GM19395 (cell line): ENCODE measurements around the gene TRUB2.

Source experiments
- ATAC-seq: cut with Tn5 transposase; IDR thresholded peaks from one replicate; pipeline ENCODE4 v1.9.1; 2021; ENCODE audit warnings: mild to moderate bottlenecking, moderate library complexity; ENCODE audit not compliant: unreplicated experiment

Gene TRUB2

DNA sequence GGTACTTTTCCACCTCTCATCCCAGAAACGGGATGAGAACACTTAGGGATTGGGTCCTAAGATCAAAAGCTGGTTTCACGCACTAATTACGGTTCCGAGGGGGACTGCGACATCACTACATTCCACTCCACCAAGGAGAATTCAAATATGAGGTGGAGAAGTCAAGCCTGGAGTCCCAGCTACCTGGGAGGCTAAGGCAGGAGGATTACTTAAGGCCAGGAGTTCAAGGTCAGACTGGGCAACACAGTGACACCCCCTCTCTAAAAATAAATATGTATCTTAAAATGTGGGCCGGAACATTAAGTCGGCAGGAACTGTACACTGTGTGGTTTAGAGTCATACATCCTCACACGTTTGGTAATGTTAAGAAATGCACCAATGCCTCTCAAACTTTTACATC, 48.0 kb downstream of the TRUB2 start:
- no peak for ATAC-seq

DNA sequence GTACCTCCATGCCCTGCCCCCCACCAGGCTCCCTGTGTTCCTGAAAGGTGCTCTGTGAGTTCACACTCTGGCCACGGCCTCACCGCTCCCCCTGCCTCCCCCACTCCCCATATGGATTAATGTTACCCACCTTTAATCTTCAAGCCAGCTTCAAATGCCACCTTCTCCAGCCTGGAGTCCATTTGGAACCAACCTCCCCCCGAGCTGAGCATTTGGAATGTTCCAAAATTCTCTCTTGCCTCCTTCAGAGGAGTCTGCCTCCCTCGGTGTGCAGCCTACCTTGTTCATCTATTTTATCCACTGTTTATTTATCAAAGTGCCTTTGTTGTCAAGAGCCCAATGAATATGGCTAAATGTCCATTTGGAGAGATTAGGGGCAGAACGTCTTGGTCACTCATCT, 50.7 kb downstream of the TRUB2 start:
- ATAC-seq: no peak

DNA sequence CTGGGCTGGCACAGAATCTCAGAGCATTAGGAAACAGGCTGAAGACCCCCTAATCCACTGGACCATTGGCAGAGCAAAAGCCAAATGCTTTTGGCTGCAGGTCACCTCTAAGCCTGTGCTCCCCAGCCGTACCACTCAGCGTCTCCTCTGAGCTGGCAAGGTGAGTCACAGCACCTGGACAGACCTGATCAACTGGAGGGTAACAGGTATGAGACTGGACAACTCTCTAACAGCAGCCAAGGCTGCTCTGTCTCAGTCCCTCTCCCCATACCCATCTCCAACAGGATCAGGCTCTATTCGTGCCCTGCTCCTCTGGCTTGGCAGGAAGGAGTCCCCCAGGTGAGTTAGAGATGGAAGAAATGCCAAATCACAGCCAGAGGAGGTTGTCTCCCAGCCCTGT, 51.1 kb downstream of the TRUB2 start:
- no peak for ATAC-seq

DNA sequence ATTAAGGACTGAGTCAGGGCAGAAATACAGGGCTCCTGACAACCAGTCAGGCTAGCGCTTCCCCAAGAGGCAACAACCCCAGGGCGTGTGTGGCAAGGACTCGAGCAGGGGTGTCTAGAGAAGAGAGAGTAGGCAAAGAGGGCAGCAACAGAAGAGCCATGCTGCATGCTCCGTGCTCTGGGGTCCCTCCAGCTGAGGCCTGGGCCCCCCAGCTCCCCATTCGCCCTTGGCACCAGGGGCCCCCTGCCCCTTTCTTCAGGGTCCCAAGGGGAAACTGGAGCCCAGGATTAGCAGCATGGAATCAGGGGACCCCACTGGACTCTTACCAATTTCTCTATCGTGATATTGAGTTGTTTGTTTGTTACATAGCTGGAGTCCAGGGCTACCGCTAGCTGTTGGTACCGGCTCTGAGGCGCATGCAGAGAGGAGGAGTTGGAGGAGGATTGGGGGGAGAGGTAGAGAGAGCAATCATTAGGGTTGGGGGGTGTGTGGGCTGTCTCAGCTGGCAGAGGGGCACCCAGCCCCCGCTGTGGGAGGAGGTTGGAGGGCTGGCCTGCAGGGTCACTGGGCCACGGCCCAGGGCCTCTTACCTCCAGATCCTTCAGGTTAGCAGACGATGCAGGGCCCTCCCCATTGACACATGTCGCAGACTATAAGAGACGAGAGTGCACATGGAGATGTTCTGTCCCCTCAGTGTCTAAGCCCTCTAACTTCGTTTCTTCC, 55.2 kb downstream of the TRUB2 start:
- no peak for ATAC-seq

DNA sequence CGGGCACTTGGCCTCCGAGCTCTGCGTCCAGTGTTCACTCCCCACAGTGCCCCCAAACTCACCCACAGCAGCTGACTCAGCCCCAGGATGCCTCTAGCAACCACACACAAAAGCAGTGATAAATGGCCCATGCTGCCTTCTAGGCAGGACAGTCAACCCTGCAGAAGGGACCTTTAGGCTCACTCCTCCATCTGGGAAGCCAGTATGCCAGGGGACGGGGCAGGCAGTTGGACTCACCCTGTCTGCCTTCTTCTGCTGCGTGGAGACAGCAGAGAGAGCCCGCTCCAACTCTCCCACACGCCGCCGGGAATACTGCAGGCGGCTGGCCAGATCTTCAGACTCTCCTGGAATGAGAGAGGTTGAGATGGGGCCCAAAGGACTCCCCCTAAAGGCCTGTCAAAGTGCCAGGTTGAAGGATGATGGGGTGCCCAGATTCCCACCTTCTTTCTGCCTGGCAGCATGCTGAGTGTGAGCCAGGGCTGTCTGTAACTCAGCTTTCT, 56.8 kb downstream of the TRUB2 start:
- no peak for ATAC-seq

DNA sequence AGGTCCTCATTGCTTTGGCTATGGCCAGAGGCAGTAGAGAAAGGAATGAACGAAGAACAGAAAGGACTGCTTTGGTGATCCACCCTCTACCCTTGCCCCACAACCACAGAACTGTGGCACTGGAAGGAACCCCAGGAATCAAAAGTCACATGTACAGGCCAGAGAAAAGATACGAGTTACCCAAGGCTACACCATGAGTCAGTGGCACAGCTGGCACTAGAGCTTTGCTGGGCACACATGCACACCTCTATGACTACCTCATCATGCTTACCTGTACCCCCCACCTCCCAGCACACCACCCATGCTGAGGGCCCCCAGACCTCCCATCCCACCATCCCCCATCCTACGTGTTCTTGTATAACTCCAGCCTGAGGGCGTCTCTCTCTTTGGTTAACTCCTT, 59.6 kb downstream of the TRUB2 start:
- no peak for ATAC-seq

DNA sequence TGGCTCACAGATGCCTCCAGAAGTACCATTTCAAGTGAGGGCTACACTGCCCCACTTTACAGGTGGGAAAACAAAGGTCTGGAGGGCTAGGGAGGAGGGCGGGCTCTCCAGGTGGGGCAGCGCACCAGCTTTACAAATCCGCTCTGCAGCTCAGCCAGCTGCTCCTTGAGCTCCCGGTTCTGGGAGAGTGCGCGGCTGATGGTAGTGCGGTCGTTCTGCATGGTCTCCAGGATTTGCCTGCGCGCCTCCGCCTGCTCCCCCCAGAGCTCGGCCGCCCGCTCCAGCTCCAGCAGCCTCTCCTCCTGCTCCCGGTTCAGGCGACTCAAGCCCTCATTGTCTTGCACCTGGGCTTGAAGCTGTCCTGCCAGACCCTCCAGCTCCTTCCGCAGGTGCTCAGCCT, 61.9 kb downstream of the TRUB2 start:
- ATAC-seq: no peak

DNA sequence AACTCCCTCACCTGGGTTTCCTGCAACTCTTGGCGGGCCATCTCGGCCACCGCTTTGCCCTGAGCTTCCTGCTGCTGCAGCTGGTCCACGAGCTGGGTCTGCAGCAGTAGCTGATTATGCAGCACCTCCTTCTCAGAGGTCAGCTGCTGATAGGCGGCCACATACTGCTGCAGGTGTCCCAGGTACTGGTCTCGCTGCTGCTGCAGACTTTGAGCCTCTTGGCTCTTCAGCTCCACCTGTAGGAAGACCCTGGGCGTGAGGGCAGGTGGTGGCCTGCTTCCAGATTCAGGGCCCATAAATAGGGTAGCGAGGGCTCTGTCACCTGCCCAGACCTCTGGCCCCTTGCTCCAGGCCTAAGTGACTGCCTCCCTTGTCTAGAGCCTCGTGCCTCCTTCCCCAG, 63.1 kb downstream of the TRUB2 start:
- ATAC-seq: no peak

DNA sequence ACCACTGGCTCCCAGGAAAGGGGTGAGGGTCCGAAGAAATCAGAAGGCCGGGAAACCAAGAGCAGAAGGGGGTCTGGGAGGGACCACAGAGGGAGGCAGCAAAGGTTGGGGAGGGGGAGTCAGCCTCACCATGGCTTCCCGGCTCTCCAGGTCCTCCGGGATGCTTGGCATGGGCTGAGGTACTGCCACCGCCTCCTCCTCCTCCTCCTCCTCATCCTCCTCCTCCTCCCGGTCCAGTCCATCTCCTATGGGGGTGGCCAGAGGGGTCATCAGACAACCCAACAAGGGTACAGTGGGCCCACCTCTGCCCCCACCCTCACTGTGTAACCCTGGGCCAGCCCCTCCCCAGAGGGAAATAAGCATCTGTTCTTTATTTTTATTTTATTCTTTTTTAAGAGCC, 63.9 kb downstream of the TRUB2 start:
- no peak for ATAC-seq

DNA sequence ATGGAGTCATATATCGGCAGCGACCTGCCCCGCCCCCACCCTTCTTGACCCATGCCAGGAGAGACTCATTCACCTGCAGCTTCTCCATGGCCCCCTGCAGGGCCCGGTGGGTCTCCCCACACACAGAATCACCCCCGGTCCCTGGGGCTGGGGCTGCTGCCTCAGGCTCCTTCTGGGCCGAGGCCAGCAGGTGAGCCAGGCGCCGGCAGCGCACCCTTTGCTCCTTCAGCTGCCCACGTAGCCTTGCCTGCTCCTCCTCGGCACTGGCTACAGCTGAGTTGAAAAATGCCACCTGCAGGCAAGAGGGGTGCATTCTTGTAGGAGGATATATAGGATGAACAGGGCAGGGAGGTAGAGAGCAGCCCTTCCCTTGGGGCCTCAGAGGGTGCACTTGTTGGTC, 64.3 kb downstream of the TRUB2 start:
- ATAC-seq: no peak

DNA sequence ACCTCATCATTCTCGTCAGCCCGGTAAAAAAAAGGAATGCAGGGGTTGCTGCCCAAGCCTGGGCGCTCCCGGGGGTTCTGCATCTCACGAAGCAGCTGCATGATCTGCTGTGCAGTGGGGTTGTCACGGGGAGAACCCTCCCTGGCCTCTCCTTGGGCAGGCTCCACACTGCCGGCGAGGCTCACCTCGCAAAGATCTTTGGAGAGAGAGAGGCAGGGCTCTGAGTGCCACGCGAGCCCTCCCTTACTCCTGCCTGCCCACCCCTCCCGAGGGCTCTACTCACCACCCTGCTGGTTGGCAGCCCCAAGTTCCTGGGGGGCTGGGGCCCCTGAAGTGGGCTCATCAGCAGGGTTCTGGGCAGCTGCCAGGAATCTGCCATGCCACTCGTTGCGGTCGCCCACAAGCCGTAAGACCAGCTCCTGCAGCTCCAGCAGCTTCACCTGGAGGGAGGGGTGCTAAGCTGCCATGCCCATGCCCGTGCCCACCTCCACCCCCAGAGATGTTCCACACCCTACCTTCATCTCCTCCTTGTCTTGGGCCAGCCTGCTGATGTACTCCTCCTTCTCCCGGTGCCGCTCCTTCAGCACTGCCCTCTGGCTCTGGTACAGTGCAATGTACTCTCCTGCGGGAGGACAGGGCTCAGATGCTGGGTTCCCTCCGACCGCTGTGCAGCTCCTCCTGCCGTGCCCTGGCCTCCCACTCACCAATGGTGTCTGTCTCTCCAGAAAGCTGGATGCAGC, 65.0 kb downstream of the TRUB2 start:
- no peak for ATAC-seq
